NCI-H748 (cell line): ENCODE data around the gene NEK6.
A peak's percentile ranks its signal among the peaks of the same experiment; 100 is the strongest.

Experiments
- DNase-seq: peaks from one replicate; lab custom pipeline; 2025; ENCODE audit not compliant: unreplicated experiment; lab: John Stamatoyannopoulos, UW

The NEK6 gene

DNA sequence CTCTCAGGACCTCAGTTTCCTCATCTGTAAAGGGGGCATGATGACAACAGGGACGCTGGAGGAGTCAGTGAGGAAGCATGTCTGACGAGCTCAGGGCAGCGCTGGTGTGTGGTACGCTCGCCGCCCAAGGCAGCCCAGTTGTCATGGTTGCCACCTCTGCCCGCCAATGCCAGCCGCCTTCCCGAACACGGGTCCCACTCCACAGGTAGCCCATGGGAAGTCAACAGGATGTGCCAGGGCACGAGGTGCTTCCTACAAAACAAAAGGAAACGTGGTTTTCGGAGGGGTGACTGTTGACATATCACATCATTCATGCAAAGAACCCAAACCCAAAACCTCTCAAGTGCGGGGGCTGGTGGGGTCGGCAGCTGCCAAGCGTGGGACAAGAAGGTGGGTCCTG, 58.1 kb downstream of the NEK6 start:
- no peak for DNase-seq

DNA sequence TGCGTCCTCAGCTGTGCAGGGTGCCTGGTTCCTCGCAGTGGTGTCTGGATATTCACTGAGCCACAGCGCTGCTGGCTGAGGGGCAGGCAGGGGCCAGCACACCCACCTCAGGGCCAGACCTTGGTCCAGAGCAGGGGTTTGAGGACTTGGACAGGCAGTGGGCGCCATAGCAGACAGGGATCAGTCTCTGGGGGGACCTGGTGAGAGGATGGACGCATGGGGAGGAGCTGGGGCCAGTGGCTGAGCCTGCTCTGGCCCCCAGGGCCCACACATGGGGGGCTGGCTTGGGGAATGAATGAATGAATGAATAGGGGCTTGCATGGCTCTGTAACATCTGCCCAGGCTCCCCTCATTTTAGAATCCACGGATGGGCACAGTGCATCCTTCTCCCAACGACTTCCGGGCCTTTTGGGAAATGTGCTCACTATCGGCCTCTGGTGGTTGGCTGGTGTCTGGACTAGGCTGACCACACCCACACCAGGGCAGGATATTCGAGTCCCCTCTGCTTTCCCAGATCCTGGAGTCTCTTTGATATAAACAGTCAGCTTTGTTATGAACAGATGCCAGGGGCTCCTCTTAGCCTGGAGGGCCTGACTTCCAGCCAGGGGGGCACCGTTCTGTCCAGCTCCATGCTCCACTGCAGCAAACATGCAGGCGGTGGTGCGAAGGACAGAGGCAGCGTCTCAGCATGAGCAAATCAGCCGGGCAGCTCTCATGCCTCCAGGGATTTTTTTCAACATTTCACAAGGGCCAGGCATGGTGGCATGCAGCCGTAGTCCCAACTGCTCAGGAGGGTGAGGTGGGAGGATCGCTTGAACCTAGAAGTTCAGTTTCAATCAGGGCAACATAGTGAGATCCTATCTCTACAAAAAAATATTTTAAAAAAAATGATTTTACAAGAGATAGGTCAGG, 62.6 kb downstream of the NEK6 start:
- DNase-seq, result peak; percentile 77

DNA sequence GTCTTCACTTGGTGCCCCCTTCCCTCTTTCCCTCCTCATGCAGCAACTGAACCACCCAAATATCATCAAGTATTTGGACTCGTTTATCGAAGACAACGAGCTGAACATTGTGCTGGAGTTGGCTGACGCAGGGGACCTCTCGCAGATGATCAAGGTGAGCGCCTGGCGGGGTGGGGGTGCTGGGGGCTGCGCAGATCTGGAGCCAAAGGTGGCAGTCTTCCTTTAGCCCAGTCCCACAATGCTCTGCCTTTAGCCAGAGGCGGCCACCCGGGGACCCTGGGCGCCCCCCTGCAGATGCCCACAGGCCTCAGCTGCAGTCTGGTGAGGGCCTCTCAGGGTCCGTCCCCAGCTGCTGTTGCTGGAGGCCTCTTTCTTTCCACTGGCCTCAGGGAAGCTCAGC, 63.7 kb downstream of the NEK6 start:
- DNase-seq, result no peak

DNA sequence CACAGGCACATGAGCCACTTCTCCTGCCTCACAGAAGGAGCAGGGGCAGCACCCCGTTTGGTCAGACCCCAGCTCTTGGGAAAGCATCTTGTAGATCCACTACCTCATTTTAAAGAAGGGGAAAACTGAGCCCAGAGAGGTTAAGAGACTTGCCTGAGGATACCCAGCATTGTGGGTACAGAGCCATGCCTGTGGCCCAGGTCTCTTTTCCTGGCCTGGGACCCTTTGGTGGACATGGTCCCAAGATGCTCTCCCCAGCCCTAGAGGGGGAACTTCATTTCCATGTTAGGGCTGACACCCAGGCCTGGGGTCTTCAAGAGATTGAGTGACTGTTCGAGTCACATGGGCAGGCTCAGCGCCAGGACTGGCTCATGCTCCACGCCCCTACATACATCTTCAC, 64.2 kb downstream of the NEK6 start:
- no peak for DNase-seq

DNA sequence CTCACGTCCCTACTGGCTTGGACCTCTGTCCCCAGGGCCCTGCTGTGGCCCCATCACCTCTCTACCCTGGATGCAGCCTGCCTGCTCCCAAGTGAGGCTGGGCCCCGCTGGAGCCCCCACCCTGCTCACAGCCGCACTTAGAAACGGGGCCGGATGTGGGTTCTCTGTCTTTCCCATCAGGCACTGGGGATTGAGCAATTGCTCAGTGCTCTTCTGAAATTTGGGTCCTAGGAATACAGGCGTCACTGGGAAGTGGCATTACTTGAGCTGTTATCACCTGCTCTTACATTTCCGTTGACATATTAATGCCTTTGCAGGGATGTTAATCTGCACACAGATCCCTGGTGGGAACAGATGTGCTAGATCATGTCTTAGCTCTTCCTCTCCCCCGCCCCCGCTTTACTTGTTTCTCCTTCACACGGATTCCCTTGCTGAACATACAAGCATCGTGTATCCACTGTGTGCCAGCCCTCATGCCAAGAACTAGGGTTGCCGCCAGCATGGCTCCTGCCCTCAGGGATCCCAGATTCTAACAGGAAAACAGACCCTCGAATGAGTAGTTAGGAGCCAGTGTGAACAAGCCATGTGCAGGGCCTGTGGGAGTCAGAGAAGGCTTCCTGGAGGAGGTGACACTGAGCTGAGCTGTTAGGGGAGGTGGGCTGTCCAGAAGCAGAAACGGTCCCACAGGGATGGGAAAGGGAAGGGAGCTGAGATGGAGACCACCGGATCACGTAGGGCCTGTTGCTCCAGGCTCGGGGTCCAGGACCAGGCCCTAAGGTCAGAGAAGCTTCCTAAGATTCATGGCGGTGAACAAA, 65.1 kb downstream of the NEK6 start:
- no peak for DNase-seq

DNA sequence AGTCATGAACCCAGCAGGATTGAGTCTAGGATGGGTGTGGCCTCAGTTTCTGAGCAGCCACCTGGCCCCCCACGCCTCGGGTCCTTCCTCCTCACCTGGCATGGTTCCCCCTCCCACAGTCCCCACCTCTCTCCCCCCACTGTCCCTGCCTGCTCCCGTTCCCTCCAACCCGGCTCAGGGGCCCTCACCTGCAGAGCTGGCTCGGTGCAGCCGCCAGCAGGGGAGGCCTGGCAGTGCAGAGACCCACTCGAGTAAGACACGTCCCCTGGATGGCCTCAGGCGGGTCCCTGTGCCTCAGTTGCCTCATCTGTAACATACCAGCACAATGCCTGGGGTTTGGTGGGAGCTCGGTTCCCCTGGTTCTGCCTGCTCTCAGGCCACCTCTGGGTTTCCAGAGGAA, 66.2 kb downstream of the NEK6 start:
- no peak for DNase-seq

DNA sequence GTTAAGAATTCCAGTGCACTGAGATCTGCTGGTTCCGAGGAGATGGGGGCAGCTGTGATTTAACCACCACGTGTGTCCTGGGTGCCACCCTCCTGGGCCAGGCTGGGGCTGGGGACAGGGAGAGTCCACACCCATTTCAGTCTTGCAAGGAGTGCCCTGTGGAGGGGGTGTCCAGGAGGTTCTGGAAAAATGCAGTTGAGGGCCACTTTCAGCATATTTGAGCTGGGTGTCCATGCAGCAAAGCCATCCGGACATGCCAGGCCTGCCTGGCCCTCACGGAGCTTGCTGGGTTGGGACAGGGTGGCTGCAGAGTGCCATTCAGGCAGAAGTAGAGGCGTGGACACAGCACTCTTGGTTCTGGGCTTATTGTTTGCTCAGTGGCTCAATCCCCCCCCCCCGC, 68.1 kb downstream of the NEK6 start:
- DNase-seq, result no peak

DNA sequence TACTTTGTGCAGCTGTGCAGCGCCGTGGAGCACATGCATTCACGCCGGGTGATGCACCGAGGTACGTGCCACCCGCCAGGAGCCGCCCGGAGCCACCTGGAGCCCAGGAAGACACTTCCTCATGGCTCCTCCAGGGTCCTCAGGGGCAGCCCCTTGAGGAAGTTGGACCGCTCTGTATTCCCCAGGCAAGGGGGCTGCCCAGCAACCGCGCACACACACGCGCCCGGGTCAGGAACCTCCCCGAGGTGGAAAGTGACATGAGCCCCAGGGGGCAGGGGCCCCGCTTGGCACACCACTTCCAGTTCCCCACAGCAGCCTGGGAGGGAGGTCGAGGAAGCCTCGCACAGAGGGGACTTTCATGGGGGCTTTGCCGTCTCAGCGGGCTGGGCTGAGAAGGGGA, 68.6 kb downstream of the NEK6 start:
- no peak for DNase-seq

DNA sequence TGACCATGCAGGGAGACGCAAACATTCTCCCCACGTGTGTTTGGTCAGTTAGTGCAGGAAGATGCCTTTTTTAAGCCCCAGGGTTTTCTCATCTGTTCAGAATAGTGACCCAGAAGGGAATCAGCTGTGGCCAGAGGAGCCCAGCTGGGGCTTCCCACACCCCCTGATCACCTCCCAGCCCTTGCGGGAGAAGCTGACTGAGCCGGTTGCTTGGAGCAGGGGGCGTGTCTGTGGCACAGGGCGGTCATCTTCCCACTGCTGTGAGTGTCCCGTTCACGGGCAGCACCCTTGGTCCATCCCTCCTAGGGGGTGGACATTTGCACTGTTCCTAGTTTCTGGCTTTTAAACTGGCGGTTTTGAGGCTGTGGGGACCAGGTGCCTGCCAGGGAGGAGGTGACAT, 69.7 kb downstream of the NEK6 start:
- DNase-seq, result no peak

DNA sequence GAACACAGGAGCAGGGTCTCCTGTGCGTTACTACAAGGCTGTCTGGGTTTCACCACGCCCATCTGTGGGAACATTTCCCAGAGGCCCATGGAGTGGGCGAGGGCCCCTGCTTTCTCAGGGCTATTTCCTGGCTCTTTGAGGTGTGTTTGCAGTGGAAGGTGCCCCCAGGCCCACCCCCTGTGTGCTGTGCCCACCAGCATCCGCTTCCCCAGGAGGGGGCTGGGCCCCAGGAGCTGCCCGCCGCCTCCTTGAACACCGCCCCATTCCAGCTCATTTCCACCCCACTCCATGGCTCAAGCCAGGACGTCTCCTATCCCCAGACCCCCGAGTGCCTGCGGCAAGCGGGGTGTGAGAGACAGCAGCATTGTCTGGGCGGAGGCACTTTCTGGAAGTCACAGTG, 70.5 kb downstream of the NEK6 start:
- DNase-seq, result no peak

DNA sequence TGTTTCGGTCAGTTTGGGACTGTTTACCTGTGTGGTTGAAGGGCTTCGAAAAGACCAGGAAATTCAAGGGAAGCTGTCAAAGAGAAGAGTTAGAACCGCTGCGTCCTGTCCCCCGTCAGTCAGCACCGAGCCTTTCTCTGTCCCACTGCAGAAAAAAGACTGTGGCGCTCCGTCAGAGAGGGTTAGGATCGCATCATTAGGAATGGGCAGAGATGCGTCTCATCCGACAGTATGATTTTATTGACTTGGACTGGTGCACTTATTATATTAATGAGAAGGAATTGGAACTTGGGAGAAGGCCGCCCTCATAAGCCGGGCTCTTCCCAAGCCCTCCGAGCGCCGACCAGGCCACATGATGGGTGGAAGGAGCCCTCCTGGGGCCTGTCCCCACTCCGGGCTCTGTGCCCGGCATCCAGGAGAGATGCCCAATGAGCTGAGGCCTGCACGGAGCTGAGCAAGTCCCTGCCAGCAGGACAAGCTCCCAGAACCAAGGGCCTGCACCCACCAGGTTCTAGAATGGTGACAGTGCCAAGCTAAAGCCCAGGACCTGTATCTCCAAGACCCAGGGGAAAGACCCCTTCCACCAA, 71.5 kb downstream of the NEK6 start:
- DNase-seq, result no peak

DNA sequence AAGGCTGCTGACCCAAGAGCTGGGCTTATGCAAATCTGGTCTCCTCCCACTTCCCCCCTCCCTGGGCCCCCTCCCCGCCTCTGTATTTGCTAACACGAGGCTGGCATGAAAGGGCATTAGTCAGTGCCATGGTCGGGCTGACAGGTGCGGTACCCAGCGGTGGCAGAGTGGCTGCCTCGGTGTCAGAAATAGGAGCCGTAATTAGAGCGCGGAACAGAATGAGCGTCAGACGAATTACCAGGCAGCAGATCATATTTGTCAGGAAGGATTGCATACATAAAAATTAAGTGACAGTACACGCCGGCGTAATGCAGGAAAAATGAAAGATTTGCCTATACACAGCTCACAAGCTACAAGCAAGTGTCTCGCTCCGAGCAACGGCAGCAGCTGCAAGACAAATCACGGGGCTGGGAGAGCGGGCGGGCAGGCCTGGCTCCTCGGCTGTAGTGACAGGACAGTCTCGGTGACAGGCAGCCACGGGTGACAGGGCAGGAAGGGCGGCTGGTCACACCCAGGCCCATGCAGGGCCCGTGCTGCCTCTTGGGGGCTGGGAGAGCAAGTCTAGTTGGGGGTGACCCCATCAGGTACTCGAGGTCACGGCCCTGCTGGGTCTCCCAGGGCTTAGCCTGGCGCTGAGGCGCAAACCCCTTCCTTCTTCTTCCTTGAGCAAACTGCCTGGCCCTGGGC, 72.4 kb downstream of the NEK6 start:
- peak; percentile 34 for DNase-seq

DNA sequence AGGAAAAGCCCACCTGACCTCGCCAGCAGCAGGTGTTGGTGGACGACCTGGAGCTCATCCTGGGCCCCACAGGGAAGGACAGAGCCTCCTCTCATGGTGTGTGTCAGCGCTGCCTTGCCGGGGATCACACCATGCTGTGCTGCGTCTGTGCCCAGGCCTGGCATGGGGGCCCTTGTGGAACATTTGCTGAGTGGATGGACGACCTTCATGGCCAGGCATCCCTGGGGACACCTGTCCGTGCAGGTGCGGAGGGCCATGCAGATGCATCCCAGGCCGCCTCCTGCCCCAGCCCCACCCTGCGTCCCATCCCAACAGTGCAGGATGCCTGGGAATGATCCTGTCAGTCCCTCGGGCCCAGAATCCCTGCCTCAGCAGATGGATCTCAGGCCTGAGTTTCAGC, 73.8 kb downstream of the NEK6 start:
- no peak for DNase-seq

DNA sequence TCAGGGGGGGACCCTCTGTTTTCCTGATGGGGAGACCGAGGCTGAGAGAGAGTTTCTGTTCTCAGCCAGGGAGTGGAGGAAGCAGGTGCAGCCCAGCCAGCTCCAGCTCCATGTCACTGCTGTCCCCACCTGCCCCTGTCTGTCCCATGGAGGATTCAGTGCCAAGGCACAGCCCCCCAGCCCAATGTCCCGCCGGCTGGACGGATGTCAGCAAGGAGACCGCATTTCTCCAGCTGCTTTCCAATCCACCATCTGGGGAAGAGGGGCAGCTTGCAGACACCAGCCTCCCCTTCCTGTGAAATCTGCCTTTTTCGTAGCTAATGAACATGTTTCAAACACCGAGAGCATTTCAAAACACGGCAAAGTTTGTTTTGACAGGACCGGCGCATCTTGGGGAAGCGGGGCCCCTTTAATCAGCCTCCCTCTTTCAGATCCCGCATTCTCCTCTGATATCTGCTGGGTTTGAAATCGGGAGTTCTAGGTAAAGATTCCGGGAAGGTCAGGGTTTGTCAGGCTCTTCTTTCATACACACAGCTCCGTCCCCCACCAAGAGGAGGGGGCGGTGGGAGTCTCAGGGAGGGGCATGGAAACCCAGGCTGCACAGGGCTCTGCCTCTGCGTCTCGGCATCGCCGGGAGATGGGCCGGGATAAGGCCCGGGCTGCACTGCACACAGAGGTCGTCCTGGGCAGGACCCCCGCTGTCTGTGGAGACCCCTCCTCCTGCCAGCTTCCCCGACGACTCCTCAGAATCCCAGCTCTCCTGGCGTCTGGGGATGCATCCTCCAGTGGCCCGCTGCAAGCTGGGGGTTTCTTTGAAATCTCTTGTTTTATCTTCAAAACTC, 74.8 kb downstream of the NEK6 start:
- no peak for DNase-seq

DNA sequence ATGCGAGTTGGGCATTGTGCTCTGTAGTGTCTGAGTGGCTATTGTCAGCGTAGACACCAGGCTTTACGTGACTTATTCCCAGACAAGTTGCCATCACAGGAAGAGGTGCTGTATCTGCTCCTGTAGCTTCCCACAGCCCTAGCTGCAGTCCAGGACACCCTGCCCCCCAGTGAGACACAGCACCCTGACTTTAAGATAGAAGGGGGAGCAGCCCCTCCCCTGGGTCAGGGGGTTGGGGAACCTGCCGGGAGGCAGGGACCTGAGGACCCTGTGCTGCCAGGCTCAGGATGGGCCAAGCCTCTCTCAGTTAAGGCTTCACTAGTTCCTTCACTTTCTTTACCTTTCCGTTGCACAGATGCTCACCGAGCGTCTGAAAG, 75.4 kb downstream of the NEK6 start:
- no peak for DNase-seq

DNA sequence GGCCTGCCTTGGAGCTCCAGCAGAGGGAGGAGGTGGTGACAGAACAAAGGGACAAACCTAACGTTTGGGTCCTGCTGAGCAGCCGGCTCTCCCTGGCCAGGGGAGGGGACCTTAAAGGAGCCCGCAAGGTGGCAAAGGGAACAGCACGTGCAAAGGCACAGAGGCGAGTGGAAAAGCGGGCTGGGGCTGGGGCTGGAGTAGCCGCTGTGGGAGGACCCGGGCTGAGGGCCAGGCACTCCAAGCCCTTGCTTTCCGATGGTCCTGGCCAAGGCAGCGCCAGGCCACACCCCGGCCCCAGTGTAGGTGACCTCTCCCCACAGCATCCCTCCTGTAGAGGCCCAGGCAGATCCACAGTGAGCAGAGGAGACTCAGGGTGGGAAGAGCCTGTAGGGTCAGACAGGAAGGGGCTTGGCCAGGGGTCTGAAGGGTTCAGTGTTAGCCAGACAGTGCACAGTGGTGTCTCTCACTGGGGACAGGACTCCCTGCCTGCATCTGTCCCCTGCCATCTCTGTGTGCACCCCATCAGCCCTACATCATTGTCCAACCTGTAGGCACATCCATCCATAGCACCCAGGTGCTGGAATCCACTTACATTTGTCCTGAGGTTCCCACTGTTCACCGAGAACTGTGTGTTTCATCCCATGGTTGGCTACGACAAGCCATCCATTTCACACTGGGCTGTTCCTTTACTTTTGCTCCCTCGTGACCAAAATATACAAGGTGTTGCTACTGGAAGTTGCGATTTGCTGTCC, 77.0 kb downstream of the NEK6 start:
- no peak for DNase-seq

DNA sequence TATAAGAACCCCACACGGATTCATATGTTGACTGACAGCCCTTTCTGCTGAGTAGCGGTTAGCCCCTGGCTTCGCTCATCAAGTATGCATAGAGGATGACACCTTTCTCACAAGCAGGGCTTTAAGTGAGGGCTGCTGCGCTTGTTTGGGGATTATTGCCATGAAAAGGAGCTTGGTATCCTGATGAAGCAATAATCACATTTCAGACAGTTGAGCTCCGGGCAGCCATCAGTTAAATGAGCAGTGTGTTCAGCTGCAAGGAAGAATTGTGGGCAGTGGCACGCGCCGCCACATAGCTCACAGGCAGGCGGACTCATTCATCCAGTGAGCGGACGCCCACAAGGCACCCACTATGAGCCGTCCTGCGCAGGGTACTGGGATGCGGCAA, 77.6 kb downstream of the NEK6 start:
- DNase-seq, result no peak

DNA sequence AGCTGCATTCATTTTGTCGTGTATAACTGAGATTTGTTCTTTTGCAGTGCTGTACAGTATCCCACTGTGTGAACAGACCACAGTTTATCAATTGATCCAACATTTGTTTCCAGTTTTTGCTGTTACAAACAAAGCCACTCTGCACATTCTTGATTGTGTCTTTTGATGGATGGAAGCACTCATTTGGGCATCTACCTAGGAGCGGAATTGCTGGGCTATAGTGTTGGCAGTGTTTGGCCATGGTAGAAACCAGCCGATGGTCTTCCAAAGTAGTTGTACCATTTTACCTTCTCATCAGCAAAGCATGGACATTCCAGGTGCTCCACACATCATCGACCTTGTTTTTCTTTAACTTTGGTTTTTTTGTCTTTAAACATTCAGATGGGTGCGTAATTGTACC, 79.8 kb downstream of the NEK6 start:
- DNase-seq, result no peak

DNA sequence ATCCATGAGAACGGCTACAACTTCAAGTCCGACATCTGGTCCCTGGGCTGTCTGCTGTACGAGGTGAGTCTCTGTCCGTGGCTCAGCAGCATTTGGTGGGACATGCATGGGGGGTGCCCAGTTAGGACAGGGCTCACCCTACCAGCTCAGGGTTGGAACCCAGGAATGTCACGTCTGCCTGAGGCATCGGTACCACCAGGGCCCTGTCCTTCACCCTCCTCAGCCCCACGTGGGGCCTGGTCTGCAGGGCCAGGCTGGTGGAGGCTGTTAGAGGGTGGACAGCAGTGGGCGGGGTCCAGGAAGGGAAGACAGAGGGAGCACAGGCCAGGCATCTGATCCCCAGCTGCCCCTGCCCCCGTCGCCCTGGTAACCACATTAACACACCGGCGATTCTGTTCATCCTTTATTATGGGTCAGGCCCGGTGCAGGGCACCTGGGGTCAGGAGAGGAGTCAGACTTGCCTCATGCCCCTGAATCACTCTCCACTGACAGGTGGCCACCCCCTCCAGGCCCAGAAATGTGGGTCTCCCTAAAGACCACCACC, 81.9 kb downstream of the NEK6 start:
- DNase-seq, result no peak
